Activated CD8-positive, alpha-beta memory T cell treated with anti-CD3 and anti-CD28 coated beads, Interleukin-2, amount 50 U/mL, for 1 hour (primary cell): ENCODE data around the gene GSDME.
"Not testable (repeated sequence)": the region's sequence is repeated elsewhere in the genome, so short reads cannot be mapped to it uniquely, and the experiment has no call there.

Experiments used
- DNase-seq: peaks from one replicate; pipeline ENCODE4 v3.0.0-alpha.2; 2020; ENCODE audit errors: extremely low read depth

GSDME gene

DNA sequence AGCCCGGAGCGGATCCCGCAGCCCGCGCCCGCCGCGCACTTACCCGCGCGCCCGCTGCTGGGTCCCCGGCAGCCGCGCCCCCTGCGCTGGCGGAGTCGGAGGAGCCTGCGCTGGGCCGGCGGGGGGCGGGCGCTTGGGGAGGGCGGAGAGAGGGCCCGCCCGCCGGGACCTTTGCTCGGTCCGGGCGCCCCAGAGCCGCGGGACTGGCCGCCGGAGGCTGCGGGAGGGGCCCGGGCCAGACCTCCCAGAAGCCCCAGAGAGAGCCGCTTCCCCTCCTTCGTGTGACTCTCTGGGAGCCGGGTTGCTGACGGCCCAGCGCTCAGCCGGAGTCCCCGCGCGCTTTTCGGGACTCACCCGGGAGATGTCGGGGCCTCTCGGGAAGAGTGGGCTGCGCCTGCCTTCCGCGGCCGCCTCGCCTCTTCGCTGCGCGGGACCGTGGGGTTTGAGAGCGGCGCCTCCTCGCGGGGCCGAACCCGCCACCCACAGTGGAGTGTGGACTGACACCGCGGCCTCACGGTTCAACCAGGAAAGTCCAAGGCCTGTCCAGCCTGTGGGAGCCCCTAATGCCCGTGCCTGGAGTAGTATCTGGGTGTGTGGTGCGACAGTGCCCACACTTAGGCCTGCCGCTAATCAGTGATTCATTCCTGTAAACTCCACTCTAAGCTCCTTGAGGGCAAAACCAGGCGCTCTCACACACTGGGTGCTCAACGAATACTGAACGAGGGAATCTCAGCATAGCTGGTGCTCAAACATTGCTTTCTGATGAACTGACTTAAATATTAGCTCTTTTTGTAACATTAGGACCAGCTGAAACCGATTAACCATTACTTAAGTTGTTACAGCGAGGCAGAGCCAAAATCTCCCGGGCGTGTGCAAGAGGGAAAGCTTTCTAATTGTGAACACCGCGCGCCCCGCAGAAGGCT lies at the start of gene GSDME:
GSDME (minus strand) TSS at position 112 of the 923 bp plus-strand sequence. CDS start 7,690 bp downstream, outside the sequence.
- DNase-seq, result no peak

DNA sequence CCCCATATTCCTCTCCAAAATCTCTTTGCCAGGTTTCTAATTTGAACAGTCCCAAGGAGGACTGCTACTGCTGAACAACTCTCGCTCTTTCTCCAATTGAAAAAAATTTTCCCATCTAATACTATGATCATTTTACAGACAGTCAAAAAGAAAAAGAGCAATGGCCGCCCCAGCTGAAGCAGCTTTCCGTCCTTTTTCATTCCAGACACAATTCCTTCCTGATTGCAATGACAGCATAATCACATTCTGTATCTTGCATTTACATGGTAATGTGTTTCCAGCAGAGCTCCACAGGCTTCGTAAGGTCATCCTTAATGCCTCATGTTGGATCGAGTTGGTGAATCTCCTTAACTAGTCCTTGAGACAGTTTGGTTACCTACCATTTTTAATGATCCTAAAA lies 45.0 kb upstream of the GSDME start:
- no peak for DNase-seq

DNA sequence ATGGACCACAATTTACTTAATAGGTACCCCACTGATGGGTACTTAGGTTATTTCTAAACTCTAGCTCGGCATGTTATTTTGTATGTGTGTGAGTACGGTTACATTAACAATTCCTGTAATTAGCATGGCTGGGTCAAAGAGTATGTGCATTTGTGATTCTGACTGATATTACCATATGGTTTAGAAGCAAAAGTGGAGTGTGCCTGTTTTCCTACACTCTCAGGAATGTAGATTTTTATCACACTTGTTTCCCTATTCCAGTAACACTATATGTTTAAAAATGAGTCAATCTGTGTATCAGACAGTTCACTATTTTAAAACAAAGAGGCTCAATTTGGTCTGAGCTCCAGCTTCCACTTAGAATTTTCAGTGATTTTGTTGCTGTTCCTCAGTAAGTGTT lies 44.6 kb upstream of the GSDME start:
- no peak for DNase-seq

DNA sequence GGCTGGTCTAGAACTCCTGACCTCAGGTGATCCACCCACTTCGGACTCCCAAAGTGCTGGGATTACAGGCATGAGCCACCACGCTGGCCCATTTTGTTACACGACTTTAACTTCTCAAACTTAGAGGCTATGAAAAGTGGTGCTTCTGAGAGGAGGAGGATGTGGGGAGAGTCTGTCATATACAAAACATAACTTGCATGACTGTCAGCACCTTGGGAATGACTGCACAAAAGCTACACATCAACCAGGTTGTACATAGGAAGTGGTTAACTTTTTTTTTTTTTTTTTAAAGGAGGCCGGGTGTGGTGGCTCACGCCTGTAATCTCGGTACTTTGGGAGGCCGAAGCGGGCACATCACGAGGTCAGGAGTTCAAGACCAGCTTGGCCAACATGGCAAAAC lies 43.4 kb upstream of the GSDME start:
- no peak for DNase-seq

DNA sequence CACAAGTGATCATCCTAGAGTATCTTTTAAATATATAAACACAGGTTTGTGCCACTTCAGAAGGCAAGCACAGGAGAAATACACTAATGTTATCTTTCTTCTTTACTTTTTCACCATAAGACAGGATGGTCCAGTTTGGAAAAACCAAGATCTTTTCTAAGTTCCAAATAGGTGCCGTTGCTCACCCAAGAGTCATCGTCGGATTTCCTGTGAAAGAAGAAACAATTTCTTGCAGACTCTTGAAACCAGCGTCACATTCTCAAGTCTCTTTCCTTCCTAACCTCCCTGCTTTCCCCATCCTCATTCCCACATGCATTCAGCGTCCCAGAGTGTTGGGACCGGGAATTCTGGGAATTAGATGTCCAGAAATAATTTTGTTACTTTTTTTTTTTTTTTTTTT lies 42.8 kb upstream of the GSDME start:
- no peak for DNase-seq

DNA sequence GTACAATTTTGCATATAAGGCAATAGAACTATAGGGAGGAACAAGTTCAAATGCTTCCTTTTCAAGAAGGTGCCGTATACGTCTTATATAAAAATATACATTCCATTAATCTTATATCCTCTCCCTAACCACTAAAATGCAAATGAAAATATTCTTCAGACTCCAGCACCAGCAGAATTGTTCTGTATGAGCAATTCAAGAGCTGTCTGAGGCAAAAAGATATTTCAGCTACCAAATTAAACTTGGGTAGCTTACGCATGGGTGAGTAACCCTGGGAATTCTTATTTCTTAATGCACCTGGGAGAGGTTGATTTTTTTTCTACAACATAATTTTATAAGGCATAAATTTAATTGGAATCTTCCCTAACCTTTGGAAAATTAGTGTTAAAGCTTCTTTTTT lies 42.2 kb upstream of the GSDME start:
- no peak for DNase-seq

DNA sequence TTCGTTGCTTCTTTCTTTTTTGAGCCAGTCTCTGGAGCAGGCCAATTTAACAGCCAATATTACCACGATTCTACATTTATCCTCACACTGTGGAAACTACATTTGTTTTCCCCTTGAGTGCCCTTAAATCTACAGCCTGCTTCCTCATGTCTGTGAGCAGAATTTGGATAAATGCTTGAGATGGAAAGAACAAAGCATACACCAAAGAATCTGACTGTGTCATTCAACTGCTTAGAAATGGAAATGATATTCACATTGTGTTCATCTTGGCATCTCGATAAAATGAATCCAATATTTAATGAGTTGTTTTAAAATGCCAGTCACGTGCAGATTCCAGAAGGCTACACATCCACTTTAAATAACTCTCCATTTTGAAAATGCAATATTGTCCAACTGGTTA lies 41.0 kb upstream of the GSDME start:
- DNase-seq, result no peak

DNA sequence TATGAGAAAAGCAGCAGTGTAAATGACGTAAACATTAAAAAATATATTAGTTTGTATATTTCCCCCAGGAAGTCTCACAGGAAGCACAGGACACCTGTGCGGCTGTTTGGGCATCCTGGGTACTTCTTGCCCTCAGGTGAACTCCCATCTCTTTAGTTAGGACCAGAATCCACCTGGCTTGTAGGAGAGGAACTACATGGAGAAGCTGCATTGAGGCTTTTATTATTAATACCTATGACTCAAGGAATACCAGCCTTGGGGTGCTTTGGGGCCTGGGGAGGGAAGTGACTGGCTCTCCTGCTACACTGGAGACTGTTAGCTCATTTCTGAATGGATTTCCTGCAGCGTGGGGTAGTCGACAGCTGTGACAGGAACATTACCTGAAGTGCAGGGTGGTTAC lies 40.0 kb upstream of the GSDME start:
- DNase-seq, result no peak

DNA sequence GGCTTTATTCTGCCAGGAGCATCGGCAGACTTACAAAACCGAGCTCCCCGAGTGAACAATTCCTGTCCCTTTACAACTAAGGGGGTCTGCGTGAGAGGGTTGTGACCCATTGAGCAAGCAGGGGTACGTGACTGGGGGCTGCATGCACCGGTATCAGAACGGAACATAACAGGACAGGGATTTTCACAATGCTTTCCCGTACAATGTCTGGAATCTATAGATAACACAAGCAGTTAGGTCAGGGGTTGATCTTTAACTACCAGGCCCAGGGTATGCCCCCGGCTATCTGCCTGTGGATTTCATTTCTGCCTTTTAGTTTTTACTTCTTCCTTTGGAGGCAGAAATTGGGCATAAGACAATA lies 38.1 kb upstream of the GSDME start:
- DNase-seq, result no peak

DNA sequence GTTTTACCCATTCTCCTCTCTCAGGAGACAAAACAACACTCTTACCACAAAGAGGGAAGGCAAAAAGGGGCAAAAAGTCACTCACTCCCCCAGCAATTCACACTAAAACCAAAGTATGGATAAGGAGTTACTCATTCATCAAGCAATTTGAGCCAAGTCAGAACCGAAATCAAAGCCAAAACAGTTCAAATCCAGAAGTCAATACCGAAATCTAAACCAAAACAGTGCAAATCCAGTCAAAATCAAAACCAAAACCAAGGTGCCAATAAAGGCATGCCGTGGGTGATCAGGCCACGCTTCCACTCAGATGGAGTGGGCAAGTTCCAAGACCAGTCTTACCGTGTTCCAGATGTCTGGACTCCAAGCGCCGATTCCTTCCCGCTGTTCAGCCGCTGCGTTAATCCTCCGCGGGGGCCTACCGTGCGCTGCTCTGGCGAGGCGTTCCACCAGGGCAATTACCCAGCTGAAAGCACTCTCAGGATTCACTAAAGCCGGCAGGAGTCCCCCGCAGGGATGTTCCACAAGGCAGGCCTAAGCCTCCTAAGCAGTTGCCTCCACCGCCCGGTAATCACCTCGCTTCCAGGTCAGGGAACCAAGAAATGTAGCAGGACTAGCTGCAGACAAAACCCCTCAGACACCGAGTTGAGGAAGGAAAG lies 37.6 kb upstream of the GSDME start:
- DNase-seq, result not testable (repeated sequence)

DNA sequence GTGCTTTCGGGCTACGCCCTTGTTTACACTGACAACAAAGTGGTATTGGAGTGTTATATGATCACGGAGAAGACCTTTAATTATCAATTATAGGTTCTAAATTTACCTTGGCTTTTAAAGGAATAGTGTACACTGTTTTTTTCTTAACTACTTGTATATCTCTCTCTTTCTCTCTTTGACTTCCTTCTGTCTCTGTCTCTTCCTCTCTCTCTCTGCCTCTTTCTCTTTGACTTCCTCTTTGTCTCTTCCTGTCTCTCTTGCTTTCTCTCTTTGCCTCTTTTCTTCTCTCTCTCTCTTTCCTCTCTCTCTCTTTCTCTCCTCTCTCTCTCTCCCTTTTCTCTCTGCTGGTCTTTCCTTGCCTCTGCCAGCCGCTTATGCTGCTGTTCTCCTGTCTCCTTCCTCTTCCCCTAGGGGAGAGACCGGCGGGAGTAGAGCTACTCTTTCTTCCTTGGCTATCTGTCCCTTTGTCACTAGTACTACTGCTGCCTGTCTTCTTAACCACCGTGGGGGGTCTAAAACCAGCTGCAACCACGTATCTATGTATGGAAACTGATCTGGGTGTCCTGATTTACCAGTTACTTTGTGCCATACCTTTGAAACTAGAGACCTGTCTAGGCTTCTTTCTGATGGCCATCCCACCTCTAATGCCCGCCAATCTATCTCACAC lies 36.9 kb upstream of the GSDME start:
- no peak for DNase-seq

DNA sequence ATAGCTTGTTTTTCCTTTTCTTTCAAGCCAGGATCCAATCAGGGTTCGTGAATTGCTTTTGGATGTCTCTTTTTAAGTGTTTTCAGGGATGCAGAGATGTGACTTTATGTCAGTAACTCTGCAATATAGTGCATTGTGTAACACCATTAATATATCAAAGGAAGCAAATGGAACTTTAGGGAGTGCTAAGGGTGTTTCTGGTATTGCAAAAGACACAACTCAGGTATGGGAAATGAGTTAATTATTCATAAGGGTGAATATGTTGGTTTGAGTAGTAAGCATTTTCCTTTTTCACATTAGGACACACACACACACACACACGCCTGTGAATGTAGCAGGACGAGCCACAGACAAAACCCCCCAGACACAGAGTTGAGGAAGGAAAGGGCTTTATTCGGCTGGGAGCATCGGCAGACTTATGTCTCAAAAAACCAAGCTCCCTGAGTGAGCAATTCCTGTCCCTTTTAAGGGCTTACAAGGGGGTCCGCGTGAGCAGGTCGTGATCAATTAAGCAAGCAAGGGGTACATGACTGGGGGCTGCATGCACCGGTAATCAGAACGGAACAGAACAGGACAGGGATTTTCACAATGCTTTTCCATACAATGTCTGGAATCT lies 31.8 kb upstream of the GSDME start:
- no peak for DNase-seq

DNA sequence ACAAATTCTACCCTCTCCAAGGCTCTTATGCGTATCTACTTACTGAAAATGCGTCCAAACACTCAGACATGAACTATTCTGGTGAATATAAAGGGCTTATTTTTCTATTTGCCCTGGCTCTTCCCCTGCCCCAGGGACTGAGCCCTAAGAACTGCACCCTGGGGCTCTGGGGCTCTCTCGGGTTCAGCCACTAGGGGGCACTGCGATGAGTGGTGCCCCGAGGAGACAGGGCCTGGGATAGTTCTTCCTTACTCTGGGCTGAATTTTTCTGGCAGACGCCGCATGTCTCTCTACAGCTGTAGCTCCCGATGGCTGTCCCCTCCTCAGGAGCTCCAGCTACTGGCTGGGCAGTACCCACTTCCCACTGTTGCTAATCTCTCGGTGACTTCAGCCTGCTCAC lies 30.8 kb upstream of the GSDME start:
- no peak for DNase-seq

DNA sequence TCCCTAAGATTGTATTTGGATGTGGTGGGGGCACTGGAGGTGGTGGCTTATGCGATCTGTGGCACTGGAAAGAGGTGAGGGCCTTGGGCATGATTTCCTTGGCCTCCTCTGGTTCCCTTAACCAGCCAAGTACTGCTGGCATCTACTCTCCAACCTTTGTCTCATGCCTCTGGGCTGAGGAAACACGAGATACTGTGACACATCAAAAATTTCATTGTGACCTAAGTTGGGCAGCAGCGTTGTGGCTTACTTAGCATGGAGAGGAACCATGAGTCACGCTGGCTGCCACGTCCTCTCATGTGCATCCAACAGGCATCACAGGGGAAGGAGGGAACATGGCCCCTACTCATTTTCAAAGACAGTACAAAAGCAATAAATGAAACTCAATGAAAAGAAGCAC lies 29.7 kb upstream of the GSDME start:
- DNase-seq, result no peak

DNA sequence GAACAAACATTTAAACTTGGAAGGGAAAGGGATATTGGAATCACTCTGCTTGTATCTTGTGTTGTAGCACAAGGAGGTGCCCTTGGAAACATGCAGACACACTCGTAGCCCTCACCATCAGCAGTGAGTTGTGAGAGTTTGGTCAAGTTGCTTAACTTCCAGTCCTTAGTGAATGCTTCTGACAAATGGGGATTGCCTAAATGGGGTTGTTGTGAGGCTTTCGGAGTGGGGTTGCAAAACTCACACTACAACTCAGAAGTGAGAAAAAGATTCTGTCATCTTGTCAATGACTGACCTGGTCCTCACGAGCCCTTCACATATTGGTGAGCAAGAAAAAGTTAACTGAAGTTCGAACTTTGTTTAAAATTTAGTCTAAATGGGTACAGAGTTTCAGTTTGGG lies 29.0 kb upstream of the GSDME start:
- no peak for DNase-seq

DNA sequence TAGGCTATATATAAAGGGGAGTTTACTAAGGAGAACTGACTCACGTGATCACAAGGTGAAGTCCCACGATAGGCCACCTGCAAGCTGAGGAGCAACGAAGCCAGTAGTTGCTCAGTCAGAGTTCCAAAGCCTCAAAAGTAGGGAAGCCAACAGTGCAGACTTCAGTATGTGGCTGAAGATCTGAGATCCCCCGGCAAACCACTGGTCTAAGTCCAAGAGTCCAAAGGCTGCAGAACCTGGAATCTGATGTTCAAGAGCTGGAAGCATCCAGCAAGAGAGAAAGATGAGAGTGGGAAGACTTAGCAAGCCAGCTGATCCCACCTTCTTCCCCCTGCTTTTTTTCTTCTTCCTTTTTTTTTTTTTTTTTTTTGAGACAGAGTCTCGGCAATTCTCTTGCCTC lies 27.0 kb upstream of the GSDME start:
- no peak for DNase-seq

DNA sequence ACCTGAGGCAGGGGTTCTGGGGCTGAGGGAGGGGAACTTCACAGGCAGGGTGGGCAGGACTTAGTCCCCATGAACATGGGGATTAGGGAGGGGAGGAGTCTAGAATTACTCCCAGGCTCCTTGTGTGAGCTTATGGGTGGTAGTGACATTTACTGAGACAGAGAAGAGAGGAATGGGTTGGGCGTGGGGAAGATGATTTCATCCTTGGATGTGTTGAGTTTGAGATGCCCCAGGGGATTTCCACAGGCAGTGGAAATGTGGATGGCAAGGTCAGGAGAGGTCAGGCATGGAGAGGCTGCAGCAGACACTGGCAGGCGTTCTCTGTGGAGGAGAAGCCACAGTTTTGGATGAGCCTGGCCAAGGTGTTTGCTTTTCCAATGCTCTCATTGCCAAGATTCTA lies 26.4 kb upstream of the GSDME start:
- DNase-seq, result no peak

DNA sequence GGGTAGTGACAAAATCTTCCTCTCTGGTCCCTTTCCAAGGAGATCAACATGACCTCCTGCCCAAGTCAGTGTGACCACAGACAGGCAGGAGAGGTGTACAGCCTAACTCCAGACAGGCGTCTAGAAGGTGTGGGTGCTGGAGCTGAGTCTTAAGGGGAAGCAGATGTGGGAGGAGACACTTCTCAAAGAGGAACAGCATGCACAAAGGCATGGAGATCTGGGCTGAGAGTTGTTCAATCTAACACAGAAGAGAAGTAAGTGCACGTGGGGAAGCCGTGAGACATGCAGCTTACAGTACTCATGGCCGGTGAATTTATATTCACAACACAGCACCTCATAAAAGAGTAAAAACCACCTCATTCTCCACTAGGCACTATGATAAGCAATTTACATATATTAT lies 23.8 kb upstream of the GSDME start:
- DNase-seq, result no peak

DNA sequence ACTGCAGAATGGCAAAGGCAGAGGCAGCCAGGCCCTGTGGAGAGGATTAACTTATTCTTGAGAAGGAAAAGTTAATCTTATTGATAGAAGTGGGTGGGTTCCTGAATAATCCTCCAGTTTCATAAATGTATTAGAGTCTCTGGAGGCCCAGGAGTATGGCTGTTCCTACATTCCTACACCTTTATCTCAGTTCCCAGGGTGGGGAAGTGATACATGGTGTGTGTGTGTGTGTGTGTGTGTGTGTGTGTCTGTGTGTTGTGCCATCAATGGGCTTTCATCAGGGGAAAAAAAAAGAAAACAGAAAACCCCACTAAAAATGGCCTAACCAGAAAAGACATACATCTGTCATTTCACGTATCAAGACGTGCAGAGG lies 22.0 kb upstream of the GSDME start:
- no peak for DNase-seq

DNA sequence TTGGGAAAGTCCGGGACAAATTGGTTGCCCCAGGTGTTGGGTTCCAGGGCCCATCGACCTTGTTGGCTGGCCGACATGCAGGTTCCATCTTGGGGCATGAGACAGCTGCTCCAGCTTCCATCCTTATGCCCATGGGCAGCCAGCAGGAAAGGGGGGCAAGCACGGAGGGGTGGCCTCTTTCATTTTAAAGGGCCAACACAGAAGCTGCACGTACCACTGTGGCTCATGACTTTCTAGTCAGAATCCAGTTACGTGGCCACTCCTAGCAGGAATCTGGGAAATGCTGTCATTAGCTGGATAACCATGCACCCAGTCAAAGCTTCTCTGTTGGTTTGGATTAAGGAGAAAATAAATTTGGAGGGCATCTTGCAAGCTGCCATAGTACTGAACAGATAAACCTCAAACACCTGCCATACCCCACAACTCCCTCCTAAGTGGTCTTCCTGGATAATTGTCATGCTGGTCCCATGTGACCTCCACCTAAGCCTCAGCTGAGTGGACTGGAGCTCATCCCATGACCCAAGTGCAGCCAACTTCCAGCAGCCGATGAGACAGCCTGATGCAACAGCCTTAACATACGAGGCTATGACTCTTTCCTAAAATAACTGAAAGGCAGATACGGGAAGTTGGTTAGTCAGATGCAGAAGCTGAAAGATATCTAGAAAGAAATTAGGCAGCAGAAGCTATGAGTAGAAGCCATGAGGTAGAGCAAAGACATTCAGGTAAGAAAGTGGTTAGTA lies 21.4 kb upstream of the GSDME start:
- DNase-seq, result no peak

DNA sequence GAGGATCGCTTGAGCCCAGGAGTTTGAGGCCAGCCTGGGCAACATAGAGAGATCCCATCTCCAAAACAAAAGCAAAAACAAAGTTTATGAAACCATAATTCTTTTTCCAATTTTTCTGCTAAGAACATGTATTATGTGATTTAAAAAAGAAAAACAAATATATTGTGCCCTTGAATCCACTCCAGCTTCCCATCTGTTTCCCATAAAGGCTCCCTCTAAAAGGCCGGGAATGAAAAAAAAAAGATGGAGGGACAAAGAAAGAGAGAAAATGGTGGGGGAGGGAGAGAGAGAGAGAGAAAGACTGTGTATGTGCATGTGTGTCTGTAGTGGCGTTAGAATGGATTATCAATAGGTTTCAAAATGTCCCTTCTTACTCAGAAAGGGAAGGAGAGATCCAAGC lies 20.5 kb upstream of the GSDME start:
- no peak for DNase-seq

DNA sequence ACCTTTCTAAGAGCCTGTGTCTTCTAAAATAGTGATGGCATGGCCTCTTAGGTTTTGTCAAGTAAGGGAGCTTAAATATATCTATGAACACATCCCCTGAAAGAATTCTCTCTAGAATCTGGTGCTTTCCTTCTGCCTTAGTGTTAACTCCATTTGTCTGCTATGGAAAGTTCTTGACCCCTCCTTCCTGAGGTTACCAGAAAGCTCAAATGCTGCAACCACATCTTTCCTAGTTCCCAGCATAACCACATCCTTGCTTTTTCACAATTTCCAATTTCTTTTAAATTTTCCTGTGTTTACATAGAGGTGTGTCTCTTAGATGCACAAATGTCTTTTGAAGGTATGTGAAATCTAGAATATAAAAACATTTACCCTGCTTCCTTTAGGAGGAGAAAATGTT lies 16.4 kb upstream of the GSDME start:
- DNase-seq, result no peak
